ENCODE data around the gene GALNT6.

GALNT6 gene

GRCh38 chr12:51389302-51389999 lies 1.8 kb downstream of the GALNT6 start:
- no peaks in the 10 kb centered on the region for H3K36me3 ChIP-seq
- no peak overlapping the region for H3K27ac ChIP-seq
- no peak for TF ChIP-seq Cebpa-rat (IDR thresholded peaks at IDR 0.05)
- H3K9me3 ChIP-seq (replicated peaks in 1 of 11) = no peaks in the 10 kb centered on the region
- no peak overlapping the region for H3K9ac ChIP-seq
- peaks cover 28 to 66% (median 43%) of the 10 kb centered on the region in 10 experiments for H3K4me1 ChIP-seq
- peak overlapping the region in 2 of 11 experiments; percentile 93 to 97; a peak in 5 of 22 replicates for H3K4me2 ChIP-seq
- peaks cover 0 to 25% (median 7%) of the 10 kb centered on the region in 11 experiments; a peak in 7 of 22 replicates for H4K20me1 ChIP-seq
- H3K27me3 ChIP-seq = peaks cover 39 to 72% (median 59%) of the 10 kb centered on the region in 11 experiments
- no peak overlapping the region for H3K4me3 ChIP-seq

- Histone ChIP-seq H3K27me3 (peaks cover 41 to 66% (median 53%) of the 10 kb centered on the region in 11 experiments), H3K36me3 (no peaks in the 10 kb centered on the region), H4K20me1 (peaks cover 0 to 23% (median 7%) of the 10 kb centered on the region in 11 experiments; a peak in 7 of 22 replicates), H3K9me3 (replicated peaks in 1 of 11) (no peaks in the 10 kb centered on the region), H3K4me3 (no peak overlapping the region), H3K4me2 (peak overlapping the region in 4 of 11 experiments; percentile 21 to 97 (median 82); a peak in 6 of 22 replicates), H3K9ac (no peak overlapping the region), H3K27ac (no peak overlapping the region), H3K4me1 (peaks cover 24 to 60% (median 39%) of the 10 kb centered on the region in 10 experiments)
- TF ChIP-seq Cebpa-rat (IDR thresholded peaks at IDR 0.05) = no peak
These were observed 2.4 kb downstream of the GALNT6 start for GRCh38 chr12:51388846-51389245.

- H4K20me1 ChIP-seq = peaks cover 0 to 22% (median 7%) of the 10 kb centered on the region in 11 experiments; a peak in 6 of 22 replicates
- peaks cover 27 to 57% (median 40%) of the 10 kb centered on the region in 10 experiments for H3K4me1 ChIP-seq
- peak overlapping the region in 7 of 11 experiments; percentile 1 to 97 (median 50); a peak in 10 of 22 replicates for H3K4me2 ChIP-seq
- peaks cover 39 to 60% (median 47%) of the 10 kb centered on the region in 11 experiments for H3K27me3 ChIP-seq
- no peaks in the 10 kb centered on the region for H3K36me3 ChIP-seq
- no peaks in the 10 kb centered on the region for H3K9me3 ChIP-seq (replicated peaks in 1 of 11)
- peak in 1 of 11 experiments; percentile 10; a peak in 1 of 22 replicates for TF ChIP-seq Cebpa-rat (IDR thresholded peaks at IDR 0.05)
- H3K4me3 ChIP-seq = no peak overlapping the region
- no peak overlapping the region for H3K9ac ChIP-seq
- no peak overlapping the region for H3K27ac ChIP-seq
These were observed 3.0 kb downstream of the GALNT6 start for GRCh38 chr12:51388069-51388799.

GRCh38 chr12:51386351-51386750 lies 4.9 kb downstream of the GALNT6 start:
- no peak overlapping the region for H3K27ac ChIP-seq
- no peak overlapping the region for H3K9ac ChIP-seq
- no peak overlapping the region for H3K4me3 ChIP-seq
- no peak for TF ChIP-seq Cebpa-rat (IDR thresholded peaks at IDR 0.05)
- H3K36me3 ChIP-seq = no peaks in the 10 kb centered on the region; a peak in 1 of 22 replicates
- H4K20me1 ChIP-seq = peaks cover 0 to 15% (median 0%) of the 10 kb centered on the region in 11 experiments; a peak in 4 of 22 replicates
- peaks cover 30 to 49% (median 38%) of the 10 kb centered on the region in 10 experiments for H3K4me1 ChIP-seq
- H3K27me3 ChIP-seq = peaks cover 20 to 46% (median 37%) of the 10 kb centered on the region in 11 experiments
- no peaks in the 10 kb centered on the region for H3K9me3 ChIP-seq (replicated peaks in 1 of 11)
- no peak overlapping the region for H3K4me2 ChIP-seq

GRCh38 chr12:51383269-51383905 lies 7.8 kb downstream of the GALNT6 start:
- Histone ChIP-seq H3K4me2 (peak overlapping the region in 8 of 11 experiments; percentile 22 to 72 (median 56); a peak in 16 of 22 replicates), H3K27ac (no peak overlapping the region), H3K9me3 (replicated peaks in 1 of 11) (no peaks in the 10 kb centered on the region), H3K36me3 (peaks cover 0 to 19% (median 0%) of the 10 kb centered on the region in 11 experiments; a peak in 1 of 22 replicates), H3K27me3 (peaks cover 0 to 65% (median 11%) of the 10 kb centered on the region in 11 experiments; a peak in 12 of 22 replicates), H4K20me1 (peaks cover 0 to 7% (median 0%) of the 10 kb centered on the region in 11 experiments; a peak in 3 of 22 replicates), H3K4me1 (peaks cover 10 to 47% (median 40%) of the 10 kb centered on the region in 10 experiments), H3K9ac (no peak overlapping the region), H3K4me3 (no peak overlapping the region)
- no peak for TF ChIP-seq Cebpa-rat (IDR thresholded peaks at IDR 0.05)

GRCh38 chr12:51382173-51382572 lies 9.0 kb downstream of the GALNT6 start:
- peaks cover 0 to 77% (median 6%) of the 10 kb centered on the region in 11 experiments; a peak in 9 of 22 replicates for H3K27me3 ChIP-seq
- no peak overlapping the region for H3K4me3 ChIP-seq
- peaks cover 0 to 43% (median 39%) of the 10 kb centered on the region in 10 experiments; a peak in 16 of 20 replicates for H3K4me1 ChIP-seq
- H3K36me3 ChIP-seq = peaks cover 0 to 20% (median 0%) of the 10 kb centered on the region in 11 experiments; a peak in 2 of 22 replicates
- TF ChIP-seq Cebpa-rat (IDR thresholded peaks at IDR 0.05) = no peak
- peaks cover 0 to 7% (median 0%) of the 10 kb centered on the region in 11 experiments; a peak in 3 of 22 replicates for H4K20me1 ChIP-seq
- no peaks in the 10 kb centered on the region for H3K9me3 ChIP-seq (replicated peaks in 1 of 11)
- H3K27ac ChIP-seq = no peak overlapping the region
- peak overlapping the region in 10 of 11 experiments; percentile 10 to 72 (median 52); a peak in 18 of 22 replicates for H3K4me2 ChIP-seq
- no peak overlapping the region for H3K9ac ChIP-seq

- no peak for TF ChIP-seq Cebpa-rat (IDR thresholded peaks at IDR 0.05)
- H4K20me1 ChIP-seq = peaks cover 0 to 7% (median 0%) of the 10 kb centered on the region in 11 experiments; a peak in 4 of 22 replicates
- H3K4me2 ChIP-seq = peak overlapping the region in 9 of 11 experiments; percentile 22 to 72 (median 55); a peak in 17 of 22 replicates
- H3K27me3 ChIP-seq = peaks cover 0 to 81% (median 4%) of the 10 kb centered on the region in 11 experiments; a peak in 8 of 22 replicates
- peaks cover 0 to 25% (median 0%) of the 10 kb centered on the region in 11 experiments; a peak in 3 of 22 replicates for H3K36me3 ChIP-seq
- H3K9me3 ChIP-seq (replicated peaks in 1 of 11) = no peaks in the 10 kb centered on the region
- peaks cover 0 to 43% (median 39%) of the 10 kb centered on the region in 10 experiments; a peak in 16 of 20 replicates for H3K4me1 ChIP-seq
- H3K4me3 ChIP-seq = no peak overlapping the region
- H3K27ac ChIP-seq = no peak overlapping the region
- no peak overlapping the region for H3K9ac ChIP-seq
These were observed 9.8 kb downstream of the GALNT6 start for GRCh38 chr12:51381226-51382079.

Measured in BLaER1 treated with 17β-estradiol and CSF1 and Interleukin-3, amounts not matched to agents 10 nM and 100 nM (cell line).